Measurements from ENCODE around the gene INPP4B. TPM values are rescaled to one million over a fixed set of nuclear protein-coding genes. Genes with fewer than 3 reads are reported as not detected.
A peak's percentile ranks its signal among the peaks of the same experiment; 100 is the strongest.
"Not testable (repeated sequence)": the region's sequence is repeated elsewhere in the genome, so short reads cannot be mapped to it uniquely, and the experiment has no call there.

Gene INPP4B
- total RNA-seq, 1 experiment from 2014 or later: 25.2 TPM

- Histone ChIP-seq H3K36me3 (no peaks in the 10 kb centered on the region), H3K4me1 (no peaks in the 10 kb centered on the region), H3K27me3 (no peaks in the 10 kb centered on the region), H3K9me3 (replicated peaks) (no peaks in the 10 kb centered on the region), H3K4me3 (no peak overlapping the region), H3K27ac (no peak overlapping the region)
- no peak for DNase-seq
These were observed 329.2 kb downstream of the INPP4B start for GRCh38 chr4:142516686-142517526.

- H3K9me3 ChIP-seq (replicated peaks): no peaks in the 10 kb centered on the region; the same call in 1 of the 2 replicates
- no peak overlapping the region for H3K4me3 ChIP-seq
- no peak for DNase-seq
- H3K27ac ChIP-seq: no peak overlapping the region
- no peaks in the 10 kb centered on the region for H3K4me1 ChIP-seq
- no peaks in the 10 kb centered on the region for H3K36me3 ChIP-seq
- H3K27me3 ChIP-seq: no peaks in the 10 kb centered on the region
These were observed 333.9 kb downstream of the INPP4B start for GRCh38 chr4:142512161-142512560.

DNA sequence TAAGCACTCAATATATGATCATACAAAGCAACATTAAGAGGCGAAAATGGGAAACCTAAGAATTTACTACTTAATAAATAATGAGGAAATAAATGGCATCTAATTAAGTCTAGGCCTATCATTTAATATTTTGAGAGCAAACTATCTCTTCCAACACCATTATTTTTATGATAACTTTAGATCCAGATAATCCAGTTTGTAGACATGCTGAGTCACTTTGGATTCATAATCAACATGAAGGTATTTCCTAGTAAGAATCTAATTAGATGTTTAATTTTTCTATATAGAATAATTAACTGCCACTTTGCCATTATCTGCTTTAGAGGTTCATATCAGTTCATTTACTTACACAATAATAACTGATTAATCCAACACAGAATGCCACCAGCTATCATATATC is 336.2 kb downstream of the INPP4B start:
- Histone ChIP-seq H3K27me3 (no peaks in the 10 kb centered on the region), H3K27ac (no peak overlapping the region), H3K9me3 (replicated peaks) (no peaks in the 10 kb centered on the region; the same call in 1 of the 2 replicates), H3K4me1 (no peaks in the 10 kb centered on the region), H3K4me3 (no peak overlapping the region), H3K36me3 (no peaks in the 10 kb centered on the region)
- no peak for DNase-seq

DNA sequence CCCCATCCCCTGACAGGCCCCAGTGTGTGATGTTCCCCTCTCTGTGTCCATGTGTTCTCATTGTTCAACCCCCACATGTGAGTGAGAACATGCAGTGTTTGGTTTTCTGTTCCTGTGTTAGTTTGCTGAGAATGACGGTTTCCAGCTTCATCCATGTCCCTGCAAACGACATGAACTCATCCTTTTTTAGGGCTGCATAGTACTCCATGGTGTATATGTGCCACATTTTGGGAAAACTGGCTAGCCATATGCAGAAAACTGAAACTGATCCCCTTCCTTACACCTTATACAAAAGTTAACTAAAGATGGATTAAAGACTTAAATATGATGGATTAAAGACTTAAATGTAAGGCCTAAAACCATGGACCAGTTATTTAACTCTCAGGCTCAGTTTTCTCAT is 336.7 kb downstream of the INPP4B start:
- not testable (repeated sequence) for H3K9me3 ChIP-seq (replicated peaks)

GRCh38 chr4:142500966-142501365 is 345.1 kb downstream of the INPP4B start:
- Histone ChIP-seq H3K4me3 (no peak overlapping the region), H3K36me3 (no peaks in the 10 kb centered on the region), H3K9me3 (replicated peaks) (no peaks in the 10 kb centered on the region), H3K4me1 (no peaks in the 10 kb centered on the region), H3K27me3 (no peaks in the 10 kb centered on the region), H3K27ac (no peak overlapping the region)
- no peak for DNase-seq

More for the DNA sequence above, 336.7 kb downstream of the INPP4B start:
- not testable (repeated sequence) for H3K4me3 ChIP-seq, H3K4me1 ChIP-seq, H3K36me3 ChIP-seq, H3K27ac ChIP-seq, H3K27me3 ChIP-seq, DNase-seq

DNA sequence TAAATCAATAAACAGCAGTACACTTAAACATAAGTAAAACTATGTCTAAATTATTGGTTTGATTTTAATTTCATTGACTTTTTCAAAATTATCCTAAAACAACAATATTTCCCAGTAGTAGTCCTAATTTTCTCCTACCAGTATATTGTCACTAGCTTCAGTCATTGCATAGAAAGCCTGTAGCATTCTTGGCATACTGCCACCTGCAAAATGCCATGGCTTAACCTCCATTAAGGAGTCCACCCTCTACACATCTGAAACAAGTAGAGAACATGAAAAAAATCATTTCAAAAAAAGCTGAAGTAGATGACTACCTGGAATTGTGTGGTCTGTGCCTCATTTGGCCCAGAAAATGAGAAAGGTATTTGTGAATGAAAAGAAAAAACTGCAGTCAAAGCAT is 348.5 kb downstream of the INPP4B start:
- no peaks in the 10 kb centered on the region for H3K36me3 ChIP-seq
- peak; percentile 50 to 66 for DNase-seq
- H3K27ac ChIP-seq: no peak overlapping the region

GRCh38 chr4:142493255-142494110 is 352.6 kb downstream of the INPP4B start:
- no peaks in the 10 kb centered on the region for H3K27me3 ChIP-seq
- H3K9me3 ChIP-seq (replicated peaks): no peaks in the 10 kb centered on the region
- no peak for DNase-seq
- H3K36me3 ChIP-seq: no peaks in the 10 kb centered on the region
- no peaks in the 10 kb centered on the region for H3K4me1 ChIP-seq
- no peak overlapping the region for H3K4me3 ChIP-seq
- H3K27ac ChIP-seq: no peak overlapping the region

More for the DNA sequence above, 348.5 kb downstream of the INPP4B start:
- Histone ChIP-seq H3K4me3 (no peak overlapping the region), H3K27me3 (no peaks in the 10 kb centered on the region), H3K4me1 (no peaks in the 10 kb centered on the region), H3K9me3 (replicated peaks) (no peaks in the 10 kb centered on the region)

DNA sequence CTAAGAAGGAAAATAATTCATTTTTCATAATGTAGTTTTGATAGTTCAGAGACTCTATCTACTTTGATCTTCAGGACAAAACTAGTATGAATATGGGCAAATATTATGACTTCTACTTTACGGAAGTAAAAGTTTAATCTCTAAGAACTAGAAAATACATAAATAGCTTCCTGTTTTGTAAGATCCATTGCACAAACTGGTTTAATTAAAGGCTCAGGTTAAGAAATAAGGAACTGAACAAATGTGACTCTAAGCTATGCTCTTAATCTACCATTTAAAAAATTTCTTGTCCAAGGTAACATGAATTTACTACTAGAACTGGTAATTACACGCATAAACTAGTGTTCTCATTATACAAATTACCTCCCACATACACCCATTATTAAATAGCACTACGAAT is 360.6 kb downstream of the INPP4B start:
- Histone ChIP-seq H3K36me3 (no peaks in the 10 kb centered on the region), H3K4me3 (no peak overlapping the region), H3K4me1 (no peaks in the 10 kb centered on the region), H3K9me3 (replicated peaks) (no peaks in the 10 kb centered on the region), H3K27ac (no peak overlapping the region), H3K27me3 (no peaks in the 10 kb centered on the region)
- DNase-seq: no peak

GRCh38 chr4:142480244-142480643 is 365.9 kb downstream of the INPP4B start:
- Histone ChIP-seq H3K36me3 (no peaks in the 10 kb centered on the region), H3K4me1 (peaks cover 4% of the 10 kb centered on the region; the same call in 1 of the 2 replicates), H3K27me3 (no peaks in the 10 kb centered on the region), H3K9me3 (replicated peaks) (no peaks in the 10 kb centered on the region), H3K4me3 (no peak overlapping the region), H3K27ac (no peak overlapping the region)
- DNase-seq: peak; percentile 23 to 31

DNA sequence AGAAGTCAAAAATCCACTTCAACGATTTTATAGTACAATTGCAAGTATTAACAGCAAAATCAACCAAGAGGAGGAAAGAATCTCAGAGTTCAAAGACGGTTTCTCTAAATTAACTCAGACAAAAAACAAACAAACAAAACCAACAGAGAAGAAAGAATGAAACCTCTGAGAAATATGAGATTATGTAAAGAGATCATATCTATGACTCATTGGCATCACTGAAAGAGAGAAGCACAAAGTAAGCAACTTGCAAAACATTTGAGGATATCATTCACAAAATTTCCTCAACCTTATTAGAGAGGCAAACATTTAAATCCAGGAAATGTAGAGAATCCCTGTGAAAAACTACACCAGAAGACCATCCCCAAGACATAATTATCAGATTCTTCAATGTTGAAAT is 370.4 kb downstream of the INPP4B start:
- Histone ChIP-seq H3K9me3 (replicated peaks) (no peaks in the 10 kb centered on the region), H3K27ac (no peak overlapping the region), H3K36me3 (no peaks in the 10 kb centered on the region), H3K4me1 (peaks cover 4% of the 10 kb centered on the region), H3K27me3 (no peaks in the 10 kb centered on the region), H3K4me3 (no peak overlapping the region)
- DNase-seq: no peak

DNA sequence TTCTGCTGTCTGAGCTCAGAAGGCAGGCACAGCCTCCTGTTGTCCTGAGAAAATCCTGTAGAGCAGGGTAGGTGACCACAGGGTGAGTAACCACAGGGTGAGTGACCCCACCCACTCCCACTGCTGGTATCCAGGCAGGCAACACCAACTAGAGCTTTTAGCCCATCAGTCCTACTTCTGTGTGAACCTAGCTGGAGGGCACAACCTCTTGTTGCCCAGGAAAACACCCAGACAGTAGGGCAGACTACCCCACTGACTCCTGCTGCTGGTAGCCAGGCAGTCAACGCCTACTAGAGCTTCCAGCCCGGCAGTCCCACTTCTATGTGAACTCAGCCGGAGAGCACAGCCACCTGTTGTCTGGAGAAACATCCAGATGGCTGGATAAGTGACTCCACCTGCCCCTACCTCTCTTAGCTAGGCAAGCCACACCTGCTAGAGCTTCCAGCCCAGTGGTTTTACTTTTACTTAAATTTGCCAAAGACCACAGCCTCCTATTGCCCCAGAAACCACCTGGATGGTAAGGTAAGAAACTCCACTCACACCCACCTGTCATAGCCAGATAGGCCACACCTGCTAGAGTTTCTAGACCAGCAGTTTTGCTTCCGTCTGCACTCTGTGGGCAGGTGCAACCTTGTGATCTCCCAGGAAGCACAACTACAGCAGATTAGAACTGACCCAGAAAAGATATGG is 371.6 kb downstream of the INPP4B start:
- no peak for DNase-seq
- Histone ChIP-seq H3K27me3 (no peaks in the 10 kb centered on the region), H3K4me1 (peaks cover 4% of the 10 kb centered on the region)

GRCh38 chr4:142473960-142474338 is 372.2 kb downstream of the INPP4B start:
- no peaks in the 10 kb centered on the region for H3K36me3 ChIP-seq
- DNase-seq: no peak
- no peaks in the 10 kb centered on the region for H3K9me3 ChIP-seq (replicated peaks)
- H3K4me3 ChIP-seq: no peak overlapping the region
- H3K4me1 ChIP-seq: peaks cover 4% of the 10 kb centered on the region
- no peak overlapping the region for H3K27ac ChIP-seq
- H3K27me3 ChIP-seq: no peaks in the 10 kb centered on the region

More for the DNA sequence above, 371.6 kb downstream of the INPP4B start:
- Histone ChIP-seq H3K36me3 (no peaks in the 10 kb centered on the region), H3K9me3 (replicated peaks) (no peaks in the 10 kb centered on the region), H3K27ac (no peak overlapping the region), H3K4me3 (no peak overlapping the region)

- DNase-seq: no peak
- Histone ChIP-seq H3K4me3 (no peak overlapping the region), H3K36me3 (no peaks in the 10 kb centered on the region), H3K27ac (no peak overlapping the region), H3K4me1 (peaks cover 4% of the 10 kb centered on the region), H3K27me3 (no peaks in the 10 kb centered on the region), H3K9me3 (replicated peaks) (no peaks in the 10 kb centered on the region)
These were observed 372.7 kb downstream of the INPP4B start for GRCh38 chr4:142473218-142473959.

DNA sequence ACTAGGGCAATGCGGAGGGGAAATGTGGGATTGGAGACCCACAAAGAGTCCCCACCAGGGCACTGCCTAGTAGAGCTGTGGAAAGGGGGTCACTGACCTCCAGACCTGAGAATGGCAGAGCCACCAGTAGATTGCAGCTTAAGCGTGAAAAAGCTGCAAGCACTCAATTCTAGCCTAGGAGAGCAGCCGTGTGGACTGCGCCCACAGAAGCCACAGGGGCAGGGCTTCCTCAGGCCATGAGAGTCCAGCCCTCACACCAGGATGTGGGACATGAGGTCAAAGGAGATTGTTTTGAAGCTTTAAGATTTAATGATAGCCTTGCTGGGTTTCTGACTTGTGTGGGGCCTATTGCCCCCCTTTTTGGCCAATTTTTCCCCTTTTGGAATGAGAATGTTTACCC is 379.0 kb downstream of the INPP4B start:
- DNase-seq: no peak
- no peaks in the 10 kb centered on the region for H3K36me3 ChIP-seq
- H3K4me1 ChIP-seq: no peaks in the 10 kb centered on the region
- H3K27me3 ChIP-seq: no peaks in the 10 kb centered on the region
- H3K9me3 ChIP-seq (replicated peaks): no peaks in the 10 kb centered on the region
- no peak overlapping the region for H3K4me3 ChIP-seq
- H3K27ac ChIP-seq: no peak overlapping the region
